ENCODE data around the gene PLA2G15. TPM values are rescaled to one million over a fixed set of nuclear protein-coding genes. Genes with fewer than 3 reads are reported as not detected.

PLA2G15 gene
- total RNA-seq, 4 donors from 2014 or later, result 8.3 to 27.5 (median 17.6) TPM

DNA sequence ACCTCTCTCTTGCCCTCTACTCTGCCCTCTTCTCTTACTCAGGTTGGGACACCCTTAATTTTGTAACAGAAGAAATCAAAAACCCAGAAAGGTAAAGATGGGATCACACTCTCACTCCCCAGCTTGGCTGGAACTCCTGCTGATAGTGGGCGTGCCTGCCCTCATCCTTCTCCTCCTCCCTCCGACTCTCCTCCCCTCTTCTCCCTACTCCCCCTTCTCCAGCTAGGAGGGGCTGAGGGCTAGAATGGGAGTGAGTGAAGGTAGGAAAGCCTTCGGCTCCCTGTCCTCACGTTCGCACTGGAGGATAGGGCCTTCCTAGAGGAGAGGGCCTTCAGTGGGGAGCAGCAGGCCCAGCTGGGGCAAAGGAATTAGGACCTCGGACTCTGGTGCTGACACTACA is 45.3 kb downstream of the PLA2G15 start:
- DNase-seq, result no peak
- no peak for TF ChIP-seq POLR2A (IDR thresholded peaks at IDR 0.05)
- TF ChIP-seq, protein P1, sequence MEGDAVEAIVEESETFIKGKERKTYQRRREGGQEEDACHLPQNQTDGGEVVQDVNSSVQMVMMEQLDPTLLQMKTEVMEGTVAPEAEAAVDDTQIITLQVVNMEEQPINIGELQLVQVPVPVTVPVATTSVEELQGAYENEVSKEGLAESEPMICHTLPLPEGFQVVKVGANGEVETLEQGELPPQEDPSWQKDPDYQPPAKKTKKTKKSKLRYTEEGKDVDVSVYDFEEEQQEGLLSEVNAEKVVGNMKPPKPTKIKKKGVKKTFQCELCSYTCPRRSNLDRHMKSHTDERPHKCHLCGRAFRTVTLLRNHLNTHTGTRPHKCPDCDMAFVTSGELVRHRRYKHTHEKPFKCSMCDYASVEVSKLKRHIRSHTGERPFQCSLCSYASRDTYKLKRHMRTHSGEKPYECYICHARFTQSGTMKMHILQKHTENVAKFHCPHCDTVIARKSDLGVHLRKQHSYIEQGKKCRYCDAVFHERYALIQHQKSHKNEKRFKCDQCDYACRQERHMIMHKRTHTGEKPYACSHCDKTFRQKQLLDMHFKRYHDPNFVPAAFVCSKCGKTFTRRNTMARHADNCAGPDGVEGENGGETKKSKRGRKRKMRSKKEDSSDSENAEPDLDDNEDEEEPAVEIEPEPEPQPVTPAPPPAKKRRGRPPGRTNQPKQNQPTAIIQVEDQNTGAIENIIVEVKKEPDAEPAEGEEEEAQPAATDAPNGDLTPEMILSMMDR (IDR thresholded peaks at IDR 0.05), result no peak
- H3K4me3 ChIP-seq, result no peak overlapping the region
- H3K27me3 ChIP-seq, result no peaks in the 10 kb centered on the region
- peaks cover 0 to 66% (median 0%) of the 10 kb centered on the region in 3 donors for H3K36me3 ChIP-seq
- peak overlapping the region in 2 of 4 donors; percentile 12 to 58 for H3K27ac ChIP-seq
- no peaks in the 10 kb centered on the region for H3K9me3 ChIP-seq
- H3K4me1 ChIP-seq, result peaks cover 0 to 31% (median 16%) of the 10 kb centered on the region in 4 donors

DNA sequence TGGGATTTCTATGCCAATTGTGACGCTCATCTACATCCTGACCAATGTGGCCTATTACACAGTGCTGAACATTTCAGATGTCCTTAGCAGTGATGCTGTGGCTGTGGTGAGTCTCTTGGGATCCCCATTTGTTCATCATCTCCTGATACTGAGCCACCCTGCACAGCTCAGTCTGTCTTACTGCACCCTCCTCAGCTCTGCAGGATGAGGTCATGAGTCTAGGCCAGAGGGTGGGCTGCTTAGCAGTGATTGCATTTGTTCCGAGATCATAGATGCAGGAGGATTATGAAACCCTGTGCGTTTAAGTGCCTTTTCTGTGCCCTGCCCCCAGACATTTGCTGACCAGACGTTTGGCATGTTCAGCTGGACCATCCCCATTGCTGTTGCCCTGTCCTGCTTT is 46.1 kb downstream of the PLA2G15 start:
- no peak for DNase-seq
- H3K36me3 ChIP-seq, result peaks cover 0 to 73% (median 0%) of the 10 kb centered on the region in 3 donors
- H3K9me3 ChIP-seq, result no peaks in the 10 kb centered on the region
- H3K4me1 ChIP-seq, result peaks cover 0 to 25% (median 11%) of the 10 kb centered on the region in 4 donors
- no peak overlapping the region for H3K4me3 ChIP-seq
- no peaks in the 10 kb centered on the region for H3K27me3 ChIP-seq
- H3K27ac ChIP-seq, result peak overlapping the region in 1 of 4 donors; percentile 12
- no peak for TF ChIP-seq POLR2A (IDR thresholded peaks at IDR 0.05)
- TF ChIP-seq, protein P1 (IDR thresholded peaks at IDR 0.05), result no peak

DNA sequence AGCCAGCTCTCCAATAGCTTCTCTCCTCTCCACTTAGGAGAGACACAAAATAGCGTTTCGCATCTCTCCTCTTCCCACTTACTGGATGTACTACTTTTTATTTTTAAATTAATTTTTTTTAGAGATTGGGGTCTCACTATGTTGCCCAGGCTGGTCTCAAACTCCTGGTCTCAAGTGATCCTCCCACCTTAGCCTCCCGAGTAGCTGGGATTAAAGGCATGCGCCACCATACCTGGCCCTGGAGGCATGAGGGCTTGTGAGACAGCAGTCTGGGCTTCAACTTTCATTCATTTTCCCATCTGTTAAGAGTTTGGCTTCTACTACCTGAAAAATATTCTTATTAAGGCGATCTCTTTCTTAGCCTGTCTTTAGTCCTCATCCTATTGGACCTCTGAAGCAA is 47.3 kb downstream of the PLA2G15 start:
- Histone ChIP-seq H3K4me3 (no peak overlapping the region), H3K27me3 (no peaks in the 10 kb centered on the region), H3K9me3 (no peaks in the 10 kb centered on the region), H3K36me3 (peaks cover 0 to 79% (median 0%) of the 10 kb centered on the region in 3 donors), H3K27ac (no peak overlapping the region), H3K4me1 (peaks cover 0 to 14% (median 3%) of the 10 kb centered on the region in 4 donors)
- no peak for TF ChIP-seq POLR2A (IDR thresholded peaks at IDR 0.05)
- TF ChIP-seq, protein P1 (IDR thresholded peaks at IDR 0.05), result no peak
- DNase-seq, result no peak

DNA sequence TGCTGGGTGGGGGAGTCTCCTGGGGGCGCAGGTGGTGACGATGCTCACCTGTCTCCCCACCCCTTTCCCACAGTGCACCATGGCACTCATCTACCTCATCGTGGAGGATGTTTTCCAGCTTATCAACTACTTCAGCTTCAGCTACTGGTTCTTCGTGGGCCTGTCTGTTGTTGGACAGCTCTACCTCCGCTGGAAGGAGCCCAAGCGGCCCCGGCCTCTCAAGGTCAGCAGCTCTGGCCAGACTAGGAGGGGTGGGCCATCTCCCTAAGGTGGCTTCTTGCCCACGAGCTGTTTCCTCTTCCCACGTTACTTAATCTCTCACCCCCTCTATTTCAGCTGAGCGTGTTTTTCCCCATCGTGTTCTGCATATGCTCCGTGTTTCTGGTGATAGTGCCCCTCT is 51.1 kb downstream of the PLA2G15 start:
- Histone ChIP-seq H3K27me3 (no peaks in the 10 kb centered on the region), H3K4me1 (no peaks in the 10 kb centered on the region), H3K9me3 (no peaks in the 10 kb centered on the region), H3K27ac (no peak overlapping the region), H3K36me3 (peaks cover 0 to 89% (median 0%) of the 10 kb centered on the region in 3 donors), H3K4me3 (no peak overlapping the region)
- TF ChIP-seq, protein P1 (IDR thresholded peaks at IDR 0.05), result no peak
- no peak for DNase-seq

DNA sequence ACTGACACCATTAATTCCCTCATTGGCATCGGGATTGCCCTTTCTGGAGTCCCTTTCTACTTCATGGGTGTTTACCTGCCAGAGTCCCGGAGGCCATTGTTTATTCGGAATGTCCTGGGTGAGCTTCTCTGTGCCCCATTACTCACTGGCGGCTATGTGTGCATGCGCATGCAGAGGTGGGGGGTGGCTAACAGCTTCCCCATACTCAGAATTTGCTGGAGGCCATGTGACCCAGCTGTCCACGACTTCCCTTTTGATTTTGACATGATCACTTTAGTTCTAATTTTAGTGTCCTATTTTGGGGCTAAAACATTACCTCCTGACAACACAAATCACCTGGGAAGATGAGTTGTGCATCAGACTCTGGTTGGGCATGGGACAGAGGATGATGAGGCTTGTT is 51.5 kb downstream of the PLA2G15 start:
- H3K9me3 ChIP-seq, result no peaks in the 10 kb centered on the region
- no peaks in the 10 kb centered on the region for H3K27me3 ChIP-seq
- H3K4me3 ChIP-seq, result no peak overlapping the region
- H3K36me3 ChIP-seq, result peaks cover 0 to 90% (median 0%) of the 10 kb centered on the region in 3 donors
- no peak for DNase-seq
- TF ChIP-seq, protein P1 (IDR thresholded peaks at IDR 0.05), result no peak
- no peak for TF ChIP-seq POLR2A (IDR thresholded peaks at IDR 0.05)
- H3K27ac ChIP-seq, result no peak overlapping the region
- no peaks in the 10 kb centered on the region for H3K4me1 ChIP-seq

DNA sequence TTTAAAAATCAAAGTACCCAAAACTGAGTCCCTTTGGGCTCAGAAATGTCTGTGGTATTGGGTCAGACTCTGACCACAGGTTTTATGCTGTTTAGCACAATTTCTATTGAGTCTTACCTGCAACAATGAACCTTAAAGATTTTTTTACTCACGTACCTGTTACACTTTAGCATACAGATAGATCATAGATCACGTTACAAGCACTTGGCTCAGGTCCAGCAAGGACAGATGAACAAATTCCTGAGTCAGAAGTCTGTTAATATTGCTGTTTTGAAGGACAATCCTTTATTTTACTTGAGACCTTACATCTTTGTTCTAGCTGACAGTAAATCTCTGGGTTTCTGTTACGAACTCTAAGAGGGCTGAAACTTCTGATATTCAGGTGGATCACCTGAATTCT is 52.7 kb downstream of the PLA2G15 start:
- Histone ChIP-seq H3K27ac (no peak overlapping the region), H3K4me3 (no peak overlapping the region), H3K4me1 (no peaks in the 10 kb centered on the region), H3K27me3 (no peaks in the 10 kb centered on the region), H3K36me3 (peaks cover 0 to 91% (median 0%) of the 10 kb centered on the region in 3 donors), H3K9me3 (no peaks in the 10 kb centered on the region)
- no peak for TF ChIP-seq POLR2A (IDR thresholded peaks at IDR 0.05)
- TF ChIP-seq, protein P1 (IDR thresholded peaks at IDR 0.05), result no peak
- no peak for DNase-seq
